Neutrophil (primary cell): ENCODE data around the gene RPS19.

Experiments used
- H3K27ac ChIP-seq: fragments of 200-600 bp; sonication (generic); 2 replicates; pipeline ENCODE4 v1.5.1; 2016; ENCODE audit warnings: mild to moderate bottlenecking, moderate library complexity
- H3K27me3 ChIP-seq: fragments of 200-600 bp; sonication (generic); 2 replicates; pipeline ENCODE4 v1.6.0; 2016; ENCODE audit warnings: mild to moderate bottlenecking
- H3K36me3 ChIP-seq: fragments of 200-600 bp; sonication (generic); 2 replicates; pipeline ENCODE4 v1.5.1; 2017
- H3K4me1 ChIP-seq, 2 experiments: fragments of 200-600 bp in 1 of 2; sonication (generic) in 1 of 2; 1 replicate in 1 of 2; 2 replicates in 1 of 2; pipeline versions ENCODE4 v1.5.1 to v1.6.1; 2013 to 2016; ENCODE audit warnings: low read depth in 1 of 2, low read length in 1 of 2, mild to moderate bottlenecking in 1 of 2, moderate library complexity in 1 of 2; ENCODE audit not compliant: control insufficient read depth in 1 of 2, insufficient read depth in 1 of 2
- H3K4me3 ChIP-seq, 2 experiments: fragments of 200-600 bp in 1 of 2; sonication (generic) in 1 of 2; 1 replicate in 1 of 2; 2 replicates in 1 of 2; pipeline ENCODE4 v1.5.1; 2013 to 2016; ENCODE audit warnings: low read depth in 1 of 2, low read length in 1 of 2, mild to moderate bottlenecking in 1 of 2, moderate library complexity in 1 of 2
- H3K9me3 ChIP-seq: fragments of 200-600 bp; sonication (generic); 2 replicates; pipeline ENCODE4 v1.5.1; 2016
- TF ChIP-seq, protein P1 (sequence below): fragments of 200-600 bp; sonication (generic); IDR thresholded peaks from 2 replicates; pipeline ENCODE4 v1.5.1; 2016; ENCODE audit warnings: antibody characterized with exemption

Gene RPS19

DNA sequence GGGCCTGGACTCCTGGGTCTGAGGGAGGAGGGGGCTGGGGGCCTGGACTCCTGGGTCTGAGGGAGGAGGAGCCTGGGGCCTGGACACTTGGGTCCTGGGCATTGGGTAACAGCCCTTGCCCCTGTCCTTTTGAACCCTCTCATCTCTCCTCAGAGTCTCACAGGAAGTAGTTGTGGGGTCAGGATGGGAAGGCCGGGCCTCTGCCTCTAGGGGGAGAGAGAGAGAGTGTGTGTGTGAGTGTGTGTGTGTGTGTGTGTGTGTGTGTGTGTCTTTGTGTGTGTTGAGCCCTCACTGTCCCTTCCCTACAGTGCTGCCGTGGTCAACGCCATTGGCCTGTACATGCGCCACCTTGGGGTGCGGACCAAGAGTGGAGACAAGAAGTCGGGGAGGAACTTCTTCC is 33.8 kb downstream of the RPS19 start:
- no peak overlapping the region for H3K27ac ChIP-seq
- peaks cover 95% of the 10 kb centered on the region for H3K36me3 ChIP-seq
- TF ChIP-seq, protein P1, sequence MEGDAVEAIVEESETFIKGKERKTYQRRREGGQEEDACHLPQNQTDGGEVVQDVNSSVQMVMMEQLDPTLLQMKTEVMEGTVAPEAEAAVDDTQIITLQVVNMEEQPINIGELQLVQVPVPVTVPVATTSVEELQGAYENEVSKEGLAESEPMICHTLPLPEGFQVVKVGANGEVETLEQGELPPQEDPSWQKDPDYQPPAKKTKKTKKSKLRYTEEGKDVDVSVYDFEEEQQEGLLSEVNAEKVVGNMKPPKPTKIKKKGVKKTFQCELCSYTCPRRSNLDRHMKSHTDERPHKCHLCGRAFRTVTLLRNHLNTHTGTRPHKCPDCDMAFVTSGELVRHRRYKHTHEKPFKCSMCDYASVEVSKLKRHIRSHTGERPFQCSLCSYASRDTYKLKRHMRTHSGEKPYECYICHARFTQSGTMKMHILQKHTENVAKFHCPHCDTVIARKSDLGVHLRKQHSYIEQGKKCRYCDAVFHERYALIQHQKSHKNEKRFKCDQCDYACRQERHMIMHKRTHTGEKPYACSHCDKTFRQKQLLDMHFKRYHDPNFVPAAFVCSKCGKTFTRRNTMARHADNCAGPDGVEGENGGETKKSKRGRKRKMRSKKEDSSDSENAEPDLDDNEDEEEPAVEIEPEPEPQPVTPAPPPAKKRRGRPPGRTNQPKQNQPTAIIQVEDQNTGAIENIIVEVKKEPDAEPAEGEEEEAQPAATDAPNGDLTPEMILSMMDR = no peak
- H3K4me1 ChIP-seq = no peaks in the 10 kb centered on the region
- no peaks in the 10 kb centered on the region for H3K27me3 ChIP-seq
- no peak overlapping the region for H3K4me3 ChIP-seq
- H3K9me3 ChIP-seq = peaks cover 7% of the 10 kb centered on the region

- Histone ChIP-seq H3K9me3 (peaks cover 7% of the 10 kb centered on the region), H3K36me3 (peaks cover 95% of the 10 kb centered on the region), H3K4me3 (no peak overlapping the region), H3K4me1 (no peaks in the 10 kb centered on the region), H3K27ac (no peak overlapping the region), H3K27me3 (no peaks in the 10 kb centered on the region)
- TF ChIP-seq, protein P1 = no peak
Observed at GRCh38 chr19:41894350-41894749, 34.3 kb downstream of the RPS19 start.

DNA sequence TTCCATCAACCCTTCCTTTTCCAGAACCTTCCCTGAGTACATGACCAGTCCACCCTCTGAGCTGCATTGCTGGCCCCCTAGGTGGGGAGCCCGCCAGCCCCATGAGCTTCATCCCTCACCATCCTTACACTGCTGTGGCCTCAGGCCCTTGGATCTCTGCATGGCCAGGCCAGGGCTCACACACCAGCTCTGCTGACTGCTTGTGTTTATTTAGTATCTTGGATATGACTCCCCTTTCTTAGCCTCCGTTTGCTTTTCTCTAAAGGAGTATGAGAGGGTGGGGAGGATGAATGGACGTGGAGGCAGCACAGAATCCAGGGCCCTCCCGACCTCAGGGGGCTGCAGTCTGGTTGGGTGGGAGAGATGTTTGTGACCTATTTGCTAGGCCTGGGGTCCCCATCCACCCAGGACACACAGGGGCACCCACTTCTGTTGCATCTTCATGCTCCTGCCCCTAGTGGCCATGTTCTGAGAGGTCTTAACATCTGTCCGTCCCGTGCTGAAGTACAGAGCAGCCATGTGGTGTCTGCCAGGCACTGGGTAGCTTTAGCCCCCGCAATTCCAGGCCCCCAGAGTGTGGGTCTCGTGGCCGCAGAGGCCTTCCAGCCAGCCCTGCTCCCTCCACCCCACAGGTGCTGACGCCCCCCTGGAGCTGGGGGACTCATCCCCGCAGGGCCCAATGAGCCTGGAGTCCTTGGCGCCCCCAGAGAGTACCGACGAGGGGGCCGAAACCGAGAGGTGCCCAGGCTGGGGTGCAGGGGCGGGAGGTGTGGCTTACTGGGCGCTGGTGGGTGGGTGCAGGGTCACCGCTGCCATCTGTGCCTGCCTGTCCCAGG is 35.9 kb downstream of the RPS19 start:
- H3K4me3 ChIP-seq = no peak overlapping the region
- peaks cover 7% of the 10 kb centered on the region for H3K9me3 ChIP-seq
- TF ChIP-seq, protein P1 = no peak
- H3K27me3 ChIP-seq = no peaks in the 10 kb centered on the region
- peak overlapping the region; percentile 44 for H3K27ac ChIP-seq
- no peaks in the 10 kb centered on the region for H3K4me1 ChIP-seq
- peaks cover 96% of the 10 kb centered on the region for H3K36me3 ChIP-seq

DNA sequence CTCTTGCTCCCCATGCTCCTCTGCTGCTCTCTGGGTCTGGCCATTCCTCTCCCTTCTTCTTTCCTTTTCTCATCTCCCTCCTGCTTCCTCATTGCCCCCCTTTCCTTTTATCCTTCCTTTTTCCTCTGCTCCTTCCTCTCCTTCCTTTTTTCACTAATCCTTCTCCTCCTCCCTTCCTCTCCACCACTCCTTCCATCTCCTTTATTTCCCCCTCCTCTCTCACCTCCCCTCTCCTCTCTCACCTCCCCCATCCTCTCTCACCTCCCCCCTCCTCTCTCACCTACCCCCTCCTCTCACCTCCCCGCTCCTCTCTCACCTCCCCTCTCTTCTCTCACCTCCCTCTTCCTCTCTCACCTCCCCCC is 36.5 kb downstream of the RPS19 start:
- H3K4me1 ChIP-seq = no peaks in the 10 kb centered on the region
- H3K9me3 ChIP-seq = peaks cover 7% of the 10 kb centered on the region
- H3K4me3 ChIP-seq = no peak overlapping the region
- TF ChIP-seq, protein P1 = no peak
- H3K27me3 ChIP-seq = no peaks in the 10 kb centered on the region
- peak overlapping the region; percentile 44 for H3K27ac ChIP-seq
- H3K36me3 ChIP-seq = peaks cover 96% of the 10 kb centered on the region

DNA sequence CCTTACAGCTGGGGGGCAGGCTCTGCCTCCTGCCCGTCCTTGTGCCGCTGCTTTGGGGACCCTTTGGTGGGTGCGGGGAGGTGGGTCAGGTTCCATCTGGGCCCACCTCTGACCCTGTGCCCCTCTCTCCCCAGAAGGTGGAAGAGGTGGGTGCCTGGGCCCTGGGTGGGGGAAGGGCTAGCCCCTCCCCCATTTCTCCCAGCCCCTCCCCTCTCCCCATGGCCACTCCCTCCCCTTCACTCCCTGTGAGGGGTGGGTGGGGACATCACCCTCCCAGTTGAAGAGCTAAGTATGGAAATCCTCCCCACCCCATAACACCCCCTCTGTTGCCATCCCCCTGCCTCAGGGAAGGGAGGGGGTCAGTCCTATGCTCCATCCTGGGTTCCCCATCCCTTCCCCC is 37.1 kb downstream of the RPS19 start:
- H3K9me3 ChIP-seq = peaks cover 7% of the 10 kb centered on the region
- H3K27me3 ChIP-seq = no peaks in the 10 kb centered on the region
- no peaks in the 10 kb centered on the region for H3K4me1 ChIP-seq
- no peak overlapping the region for H3K4me3 ChIP-seq
- TF ChIP-seq, protein P1 = no peak
- peaks cover 96% of the 10 kb centered on the region for H3K36me3 ChIP-seq
- peak overlapping the region; percentile 42 for H3K27ac ChIP-seq
